GM12878 (cell line): ENCODE measurements around the gene TRDMT1.

Experiments used
- ASH2L ChIP-seq: fragments of 300-600, 200-600 bp; sonication (generic); IDR thresholded peaks from 2 replicates; pipeline ENCODE4 v1.6.1; 2017; ENCODE audit warnings: low read depth, mild to moderate bottlenecking, borderline replicate concordance
- BRCA1 ChIP-seq: IDR thresholded peaks from 2 replicates; pipeline ENCODE4 v1.6.1; 2011; ENCODE audit warnings: low read depth, low read length, improper control_type of control experiment
- CBFB ChIP-seq: IDR thresholded peaks from 2 replicates; pipeline ENCODE4 v1.6.1; 2016; ENCODE audit warnings: antibody characterized with exemption, low read depth
- EGR1 ChIP-seq, 2 experiments: IDR thresholded peaks; 1 replicate in 1 of 2; 2 replicates in 1 of 2; pipeline ENCODE4 v1.6.1; 2011 to 2012; ENCODE audit warnings: low read depth in 2 of 2, low read length in 2 of 2, borderline replicate concordance in 1 of 2, mild to moderate bottlenecking in 1 of 2, moderate library complexity in 1 of 2
- EZH2 ChIP-seq: IDR thresholded peaks from 2 replicates; pipeline ENCODE4 v1.6.1; 2012; ENCODE audit warnings: low read depth, mild to moderate bottlenecking, control low read depth, inconsistent platforms, low read length, borderline replicate concordance; ENCODE audit not compliant: control insufficient read depth
- MTA2 ChIP-seq: fragments of 450-650 bp; IDR thresholded peaks from 2 replicates; pipeline ENCODE4 v1.6.1; 2016; ENCODE audit warnings: low read depth, mild to moderate bottlenecking, moderate library complexity
- SMARCA5 ChIP-seq: fragments of 450-650 bp; IDR thresholded peaks from 2 replicates; pipeline ENCODE4 v1.6.1; 2017; ENCODE audit warnings: mild to moderate bottlenecking
- SPI1 ChIP-seq: IDR thresholded peaks from 2 replicates; pipeline ENCODE4 v1.6.1; 2011; ENCODE audit warnings: low read depth, mild to moderate bottlenecking, low read length, moderate library complexity, borderline replicate concordance; ENCODE audit not compliant: insufficient read depth
- YY1 ChIP-seq: IDR thresholded peaks from 2 replicates; pipeline ENCODE4 v1.6.1; 2011; ENCODE audit warnings: low read depth, mild to moderate bottlenecking, low read length
- TF ChIP-seq, protein P1 (sequence below), 3 experiments: IDR thresholded peaks in 2 of 3; conservative IDR thresholded peaks in 1 of 3; 2 replicates each; pipeline ENCODE4 v1.5.1; 2011; ENCODE audit warnings: low read depth in 3 of 3, low read length in 3 of 3, mild to moderate bottlenecking in 3 of 3, control low read depth in 2 of 3, moderate library complexity in 2 of 3, inconsistent platforms in 1 of 3, mixed read lengths in 1 of 3; ENCODE audit not compliant: control insufficient read depth in 2 of 3, insufficient read depth in 1 of 3; ENCODE audit errors: extremely low read depth in 1 of 3
- TF ChIP-seq, protein P2 (sequence below): IDR thresholded peaks from 2 replicates; pipeline ENCODE4 v1.6.1; 2012; ENCODE audit warnings: low read depth, low read length, improper control_type of control experiment
- TF ChIP-seq, protein P3 (sequence below): fragments of 450-650 bp; IDR thresholded peaks from 2 replicates; pipeline ENCODE4 v1.6.1; 2017; ENCODE audit warnings: mild to moderate bottlenecking

DNA sequence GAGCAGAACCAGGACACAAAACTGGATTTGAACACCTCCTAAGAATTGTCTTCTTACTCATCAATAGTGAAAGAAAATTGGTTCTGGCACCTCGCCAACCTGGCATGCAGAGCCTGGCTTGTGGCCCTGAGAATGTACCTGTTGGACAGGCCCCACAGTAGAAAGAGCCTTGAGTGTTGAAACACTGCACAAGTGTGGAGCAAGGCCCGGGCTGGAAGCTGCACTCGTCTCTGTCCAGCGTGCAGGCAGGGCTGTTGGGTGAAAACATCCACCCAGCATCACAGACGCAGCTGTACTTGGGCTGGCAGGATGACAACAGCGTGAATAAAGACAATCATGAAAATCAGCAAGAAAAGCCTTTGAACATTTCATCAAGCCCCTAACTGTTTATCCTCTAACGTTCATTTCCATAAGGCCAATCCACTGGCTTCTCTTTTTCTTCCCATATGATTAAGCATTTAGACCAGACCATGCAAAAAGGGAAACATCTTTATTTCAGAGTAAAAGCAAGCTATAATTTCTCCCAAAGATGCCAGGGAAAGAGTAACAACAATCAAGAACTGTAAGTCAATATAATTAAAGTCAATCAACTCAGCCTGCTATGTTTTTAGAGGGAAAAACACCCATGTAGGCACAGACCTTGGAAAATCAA lies 87.5 kb downstream of the TRDMT1 start:
- no peak for TF ChIP-seq YY1
- TF ChIP-seq, protein P1, sequence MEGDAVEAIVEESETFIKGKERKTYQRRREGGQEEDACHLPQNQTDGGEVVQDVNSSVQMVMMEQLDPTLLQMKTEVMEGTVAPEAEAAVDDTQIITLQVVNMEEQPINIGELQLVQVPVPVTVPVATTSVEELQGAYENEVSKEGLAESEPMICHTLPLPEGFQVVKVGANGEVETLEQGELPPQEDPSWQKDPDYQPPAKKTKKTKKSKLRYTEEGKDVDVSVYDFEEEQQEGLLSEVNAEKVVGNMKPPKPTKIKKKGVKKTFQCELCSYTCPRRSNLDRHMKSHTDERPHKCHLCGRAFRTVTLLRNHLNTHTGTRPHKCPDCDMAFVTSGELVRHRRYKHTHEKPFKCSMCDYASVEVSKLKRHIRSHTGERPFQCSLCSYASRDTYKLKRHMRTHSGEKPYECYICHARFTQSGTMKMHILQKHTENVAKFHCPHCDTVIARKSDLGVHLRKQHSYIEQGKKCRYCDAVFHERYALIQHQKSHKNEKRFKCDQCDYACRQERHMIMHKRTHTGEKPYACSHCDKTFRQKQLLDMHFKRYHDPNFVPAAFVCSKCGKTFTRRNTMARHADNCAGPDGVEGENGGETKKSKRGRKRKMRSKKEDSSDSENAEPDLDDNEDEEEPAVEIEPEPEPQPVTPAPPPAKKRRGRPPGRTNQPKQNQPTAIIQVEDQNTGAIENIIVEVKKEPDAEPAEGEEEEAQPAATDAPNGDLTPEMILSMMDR (IDR thresholded peaks at IDR 0.05 in 2 of 3, conservative IDR thresholded peaks at IDR 0.05 in 1 of 3; ENCODE audit: control insufficient read depth in 2 of 3, extremely low read depth in 1 of 3, insufficient read depth in 1 of 3, low read depth in 3 of 3, low read length in 3 of 3), result no peak
- no peak for TF ChIP-seq EGR1 (IDR thresholded peaks at IDR 0.05; ENCODE audit: borderline replicate concordance in 1 of 2, low read depth in 2 of 2, low read length in 2 of 2)
- TF ChIP-seq CBFB, result no peak
- no peak for TF ChIP-seq EZH2
- TF ChIP-seq, protein P2, sequence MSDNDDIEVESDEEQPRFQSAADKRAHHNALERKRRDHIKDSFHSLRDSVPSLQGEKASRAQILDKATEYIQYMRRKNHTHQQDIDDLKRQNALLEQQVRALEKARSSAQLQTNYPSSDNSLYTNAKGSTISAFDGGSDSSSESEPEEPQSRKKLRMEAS, result no peak
- no peak for TF ChIP-seq MTA2
- TF ChIP-seq SMARCA5, result no peak
- TF ChIP-seq ASH2L, result no peak
- TF ChIP-seq, protein P3, sequence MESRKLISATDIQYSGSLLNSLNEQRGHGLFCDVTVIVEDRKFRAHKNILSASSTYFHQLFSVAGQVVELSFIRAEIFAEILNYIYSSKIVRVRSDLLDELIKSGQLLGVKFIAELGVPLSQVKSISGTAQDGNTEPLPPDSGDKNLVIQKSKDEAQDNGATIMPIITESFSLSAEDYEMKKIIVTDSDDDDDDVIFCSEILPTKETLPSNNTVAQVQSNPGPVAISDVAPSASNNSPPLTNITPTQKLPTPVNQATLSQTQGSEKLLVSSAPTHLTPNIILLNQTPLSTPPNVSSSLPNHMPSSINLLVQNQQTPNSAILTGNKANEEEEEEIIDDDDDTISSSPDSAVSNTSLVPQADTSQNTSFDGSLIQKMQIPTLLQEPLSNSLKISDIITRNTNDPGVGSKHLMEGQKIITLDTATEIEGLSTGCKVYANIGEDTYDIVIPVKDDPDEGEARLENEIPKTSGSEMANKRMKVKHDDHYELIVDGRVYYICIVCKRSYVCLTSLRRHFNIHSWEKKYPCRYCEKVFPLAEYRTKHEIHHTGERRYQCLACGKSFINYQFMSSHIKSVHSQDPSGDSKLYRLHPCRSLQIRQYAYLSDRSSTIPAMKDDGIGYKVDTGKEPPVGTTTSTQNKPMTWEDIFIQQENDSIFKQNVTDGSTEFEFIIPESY, result no peak
- no peak for TF ChIP-seq BRCA1
- TF ChIP-seq SPI1, result no peak
